Nephron (organoid): ENCODE results near the gene DNAJC17.

Source experiments
- H3K27ac Mint-ChIP-seq, 3 experiments: 2 replicates each; pipeline ENCODE4 v1.8.0; 2020; ENCODE audit warnings: mixed read lengths in 3 of 3, mild to moderate bottlenecking in 2 of 3, moderate library complexity in 1 of 3
- H3K27me3 Mint-ChIP-seq: 2 replicates; pipeline ENCODE4 v1.8.0; 2021; ENCODE audit warnings: low read depth, mild to moderate bottlenecking, moderate library complexity, mixed read lengths
- H3K36me3 Mint-ChIP-seq: 2 replicates; pipeline ENCODE4 v1.8.0; 2020; ENCODE audit warnings: low read depth, mixed read lengths
- H3K4me1 Mint-ChIP-seq: 2 replicates; pipeline ENCODE4 v1.8.0; 2020; ENCODE audit warnings: mixed read lengths
- H3K4me3 Mint-ChIP-seq, 3 experiments: 2 replicates each; pipeline ENCODE4 v1.8.0; 2020; ENCODE audit warnings: mild to moderate bottlenecking in 3 of 3, mixed read lengths in 3 of 3, moderate library complexity in 2 of 3
- H3K9me3 Mint-ChIP-seq: 2 replicates; pipeline ENCODE4 v1.8.0; 2020; ENCODE audit warnings: mixed read lengths
- CTCF ChIP-seq, 3 experiments: fragments of 200-600 bp; sonication (generic); IDR thresholded peaks; one replicate each; pipeline ENCODE4 v1.5.0; 2021; ENCODE audit warnings: antibody characterized with exemption in 3 of 3; ENCODE audit not compliant: unreplicated experiment in 3 of 3

Gene DNAJC17

GRCh38 chr15:40787344-40787841 is 19.9 kb downstream of the DNAJC17 start:
- peak overlapping the region; percentile 47 to 89 (median 71) for H3K27ac Mint-ChIP-seq
- no peaks in the 10 kb centered on the region for H3K4me1 Mint-ChIP-seq
- H3K9me3 Mint-ChIP-seq: no peaks in the 10 kb centered on the region
- TF ChIP-seq CTCF (IDR thresholded peaks at IDR 0.05; ENCODE audit: unreplicated experiment in 3 of 3): no peak
- no peak overlapping the region for H3K4me3 Mint-ChIP-seq
- no peaks in the 10 kb centered on the region for H3K27me3 Mint-ChIP-seq
- peaks cover 10% of the 10 kb centered on the region for H3K36me3 Mint-ChIP-seq

- Mint-ChIP-seq H3K4me3 (no peak overlapping the region), H3K36me3 (peaks cover 3% of the 10 kb centered on the region), H3K9me3 (no peaks in the 10 kb centered on the region), H3K27ac (peak overlapping the region in 2 of 3 experiments; percentile 15 to 47), H3K27me3 (no peaks in the 10 kb centered on the region), H3K4me1 (no peaks in the 10 kb centered on the region)
- no peak for TF ChIP-seq CTCF (IDR thresholded peaks at IDR 0.05; ENCODE audit: unreplicated experiment in 3 of 3)
Observed at GRCh38 chr15:40785814-40786213, 21.5 kb downstream of the DNAJC17 start.

GRCh38 chr15:40785164-40785563 is 22.1 kb downstream of the DNAJC17 start:
- no peak for TF ChIP-seq CTCF (IDR thresholded peaks at IDR 0.05; ENCODE audit: unreplicated experiment in 3 of 3)
- H3K4me3 Mint-ChIP-seq: no peak overlapping the region

GRCh38 chr15:40782609-40783227 is 24.6 kb downstream of the DNAJC17 start:
- peak; percentile 60 to 72 (median 62) for TF ChIP-seq CTCF (IDR thresholded peaks at IDR 0.05; ENCODE audit: unreplicated experiment in 3 of 3)
- no peaks in the 10 kb centered on the region for H3K27me3 Mint-ChIP-seq
- H3K27ac Mint-ChIP-seq: no peak overlapping the region
- peaks cover 14% of the 10 kb centered on the region for H3K36me3 Mint-ChIP-seq
- no peaks in the 10 kb centered on the region for H3K9me3 Mint-ChIP-seq
- no peak overlapping the region for H3K4me3 Mint-ChIP-seq
- H3K4me1 Mint-ChIP-seq: no peaks in the 10 kb centered on the region

More at GRCh38 chr15:40785164-40785563, 22.1 kb downstream of the DNAJC17 start:
- no peaks in the 10 kb centered on the region for H3K9me3 Mint-ChIP-seq
- H3K36me3 Mint-ChIP-seq: peaks cover 5% of the 10 kb centered on the region
- no peaks in the 10 kb centered on the region for H3K4me1 Mint-ChIP-seq
- H3K27me3 Mint-ChIP-seq: no peaks in the 10 kb centered on the region
- H3K27ac Mint-ChIP-seq: peak overlapping the region in 2 of 3 experiments; percentile 15 to 47

GRCh38 chr15:40776537-40777141 is 30.6 kb downstream of the DNAJC17 start:
- Mint-ChIP-seq H3K27me3 (no peaks in the 10 kb centered on the region), H3K4me1 (no peaks in the 10 kb centered on the region), H3K9me3 (no peaks in the 10 kb centered on the region), H3K4me3 (no peak overlapping the region), H3K36me3 (peaks cover 35% of the 10 kb centered on the region), H3K27ac (no peak overlapping the region)
- no peak for TF ChIP-seq CTCF (IDR thresholded peaks at IDR 0.05; ENCODE audit: unreplicated experiment in 3 of 3)
